ENCODE measurements around the gene PRRC2A. TPM values are rescaled to one million over a fixed set of nuclear protein-coding genes. Genes with fewer than 3 reads are reported as not detected.

Gene PRRC2A
- total RNA-seq, 1 experiment from 2014 or later, result 318 TPM

GRCh38 chr6:31631209-31631608 is 10.7 kb downstream of the PRRC2A start:
- no peaks in the 10 kb centered on the region for H3K27me3 ChIP-seq (ENCODE audit: control insufficient read depth, insufficient read depth, low read length)
- TF ChIP-seq REST (IDR thresholded peaks at IDR 0.05; ENCODE audit: insufficient read depth in 1 of 2, low read depth in 2 of 2, low read length in 1 of 2), result no peak
- TF ChIP-seq POLR2AphosphoS5 (IDR thresholded peaks at IDR 0.05; ENCODE audit: low read depth, low read length), result no peak
- TF ChIP-seq SIN3A (IDR thresholded peaks at IDR 0.05; ENCODE audit: borderline replicate concordance, insufficient read depth, low read depth, low read length), result no peak
- TF ChIP-seq CTCF (IDR thresholded peaks at IDR 0.05), result no peak
- TF ChIP-seq TCF7L2 (IDR thresholded peaks at IDR 0.05; ENCODE audit: low read depth, low read length), result no peak
- POLR2A ChIA-PET, result no interaction called here
- H3K27ac ChIP-seq (ENCODE audit: low read length), result no peak overlapping the region
- H3K4me3 ChIP-seq (ENCODE audit: low read depth in 2 of 2, low read length in 2 of 2), result no peak overlapping the region
- TSS peak; percentile 15 for BruUV-seq (replicated peaks)
- ATAC-seq (no peak), DNase-seq (ENCODE audit: low read depth, low spot score) (no peak)
- in situ Hi-C loops (cut with HindIII; ENCODE audit: low pct_unique_long_range_greater_than_20kb, low sequenced_read_pairs) (no loop called here), intact Hi-C loops (cut with micrococcal nuclease; ENCODE audit: unreplicated experiment) (no loop called here)
- CTCF ChIA-PET, result no interaction called here
- peaks cover 6% of the 10 kb centered on the region; the same call in 1 of the 2 replicates for H3K4me1 ChIP-seq (ENCODE audit: control insufficient read depth, insufficient read depth, low read length)
- no peaks in the 10 kb centered on the region for H3K9me3 ChIP-seq (ENCODE audit: control insufficient read depth, insufficient read depth, low read depth, low read length)
- H3K36me3 ChIP-seq (ENCODE audit: control insufficient read depth, insufficient read depth, low read length), result peaks cover 52% of the 10 kb centered on the region

GRCh38 chr6:31631681-31632278 is 11.3 kb downstream of the PRRC2A start:
- Histone ChIP-seq H3K9me3 (ENCODE audit: control insufficient read depth, insufficient read depth, low read depth, low read length) (no peaks in the 10 kb centered on the region), H3K4me3 (ENCODE audit: low read depth in 2 of 2, low read length in 2 of 2) (no peak overlapping the region), H3K36me3 (ENCODE audit: control insufficient read depth, insufficient read depth, low read length) (peaks cover 49% of the 10 kb centered on the region), H3K4me1 (ENCODE audit: control insufficient read depth, insufficient read depth, low read length) (peaks cover 8% of the 10 kb centered on the region; the same call in 1 of the 2 replicates), H3K27me3 (ENCODE audit: control insufficient read depth, insufficient read depth, low read length) (no peaks in the 10 kb centered on the region), H3K27ac (ENCODE audit: low read length) (no peak overlapping the region)
- TF ChIP-seq POLR2AphosphoS5 (IDR thresholded peaks at IDR 0.05; ENCODE audit: low read depth, low read length), result no peak
- POLR2A ChIA-PET, result no interaction called here
- in situ Hi-C loops (cut with HindIII; ENCODE audit: low pct_unique_long_range_greater_than_20kb, low sequenced_read_pairs), result no loop called here
- CTCF ChIA-PET, result no interaction called here
- ATAC-seq, result no peak
- BruUV-seq (replicated peaks), result no TSS peak
- intact Hi-C loops (cut with micrococcal nuclease; ENCODE audit: unreplicated experiment), result no loop called here
- DNase-seq (ENCODE audit: low read depth, low spot score), result no peak

- ChIA-PET CTCF (interaction anchor here (0.6 kb wide), 1 partner anchor 34 kb away, joined by 4 read pairs; no protein-coding TSS in a partner anchor), POLR2A (no interaction called here)
- peaks cover 11% of the 10 kb centered on the region; the same call in 1 of the 2 replicates for H3K4me1 ChIP-seq (ENCODE audit: control insufficient read depth, insufficient read depth, low read length)
- H3K9me3 ChIP-seq (ENCODE audit: control insufficient read depth, insufficient read depth, low read depth, low read length), result no peaks in the 10 kb centered on the region
- H3K27me3 ChIP-seq (ENCODE audit: control insufficient read depth, insufficient read depth, low read length), result no peaks in the 10 kb centered on the region
- TF ChIP-seq POLR2AphosphoS5 (IDR thresholded peaks at IDR 0.05; ENCODE audit: low read depth, low read length) (0 out of 2 replicates have a peak, but pooled peaks have one; percentile 39), REST (IDR thresholded peaks at IDR 0.05; ENCODE audit: insufficient read depth in 1 of 2, low read depth in 2 of 2, low read length in 1 of 2) (no peak)
- ATAC-seq (no peak), DNase-seq (ENCODE audit: low read depth, low spot score) (no peak)
- 0 out of 2 replicates have a peak overlapping the region, but pooled peaks have one; percentile 13 for H3K27ac ChIP-seq (ENCODE audit: low read length)
- in situ Hi-C loops (cut with HindIII; ENCODE audit: low pct_unique_long_range_greater_than_20kb, low sequenced_read_pairs) (no loop called here), intact Hi-C loops (cut with micrococcal nuclease; ENCODE audit: unreplicated experiment) (no loop called here)
- BruUV-seq (replicated peaks), result no TSS peak
- H3K36me3 ChIP-seq (ENCODE audit: control insufficient read depth, insufficient read depth, low read length), result peaks cover 43% of the 10 kb centered on the region
- no peak overlapping the region for H3K4me3 ChIP-seq (ENCODE audit: low read depth in 2 of 2, low read length in 2 of 2)
Observed at GRCh38 chr6:31632279-31632946, 11.9 kb downstream of the PRRC2A start.

Data from Panc1 (cell line).